ENCODE measurements around the gene SNAPC2.
A peak's percentile ranks its signal among the peaks of the same experiment; 100 is the strongest.
"Not testable (repeated sequence)": the region's sequence is repeated elsewhere in the genome, so short reads cannot be mapped to it uniquely, and the experiment has no call there.

SNAPC2 gene

GRCh38 chr19:7910321-7911161 is 9.6 kb upstream of the SNAPC2 start:
- DNase-seq = no peak

- no peak for DNase-seq
Observed at GRCh38 chr19:7911508-7912143, 8.5 kb upstream of the SNAPC2 start.

GRCh38 chr19:7912144-7912696 is 7.9 kb upstream of the SNAPC2 start:
- DNase-seq = peak in 1 of 3 experiments; percentile 9

GRCh38 chr19:7912697-7913564 is 7.2 kb upstream of the SNAPC2 start:
- DNase-seq = no peak

- DNase-seq = no peak
Observed at GRCh38 chr19:7913652-7914051, 6.5 kb upstream of the SNAPC2 start.

GRCh38 chr19:7914099-7914498 is 6.0 kb upstream of the SNAPC2 start:
- no peak for DNase-seq

GRCh38 chr19:7914598-7915045 is 5.5 kb upstream of the SNAPC2 start, which contains the start of gene TGFBR3L:
TSS of gene TGFBR3L (plus strand) at chr19:7914830.
- no peak for DNase-seq

- DNase-seq = no peak
Observed at GRCh38 chr19:7915250-7916102, 4.7 kb upstream of the SNAPC2 start.

GRCh38 chr19:7916103-7916954 is 3.8 kb upstream of the SNAPC2 start:
- peak in 2 of 3 experiments; percentile 48 to 55 for DNase-seq

GRCh38 chr19:7916955-7917266 is 3.2 kb upstream of the SNAPC2 start:
- peak in 2 of 3 experiments; percentile 41 to 50 for DNase-seq

GRCh38 chr19:7917267-7918061 is 2.7 kb upstream of the SNAPC2 start:
- DNase-seq = peak in 2 of 3 experiments; percentile 69 to 77

GRCh38 chr19:7918062-7918614 is 2.0 kb upstream of the SNAPC2 start:
- not testable (repeated sequence) for DNase-seq

GRCh38 chr19:7918615-7919421 is 1.3 kb upstream of the SNAPC2 start:
- peak in 1 of 3 experiments; percentile 6 for DNase-seq

GRCh38 chr19:7920519-7921301 is 572 bp downstream of the SNAPC2 start:
- peak; percentile 91 to 99 (median 98) for DNase-seq

GRCh38 chr19:7921302-7921966 is 1.3 kb downstream of the SNAPC2 start:
- DNase-seq = no peak

- DNase-seq = no peak
Observed at GRCh38 chr19:7921967-7922835, 2.1 kb downstream of the SNAPC2 start.
